Adrenal gland (tissue), 12 donors: ENCODE data around the gene KIRREL3. TPM values are rescaled to one million over a fixed set of nuclear protein-coding genes. Genes with fewer than 3 reads are reported as not detected.

Source experiments
- DNase-seq, 7 donors: peaks; one replicate each; pipeline ENCODE4 v3.0.0-alpha.2; 2019 to 2020
- H3K27ac ChIP-seq, 5 donors: fragments of 200-600 bp; sonication (generic) in 4 of 5; 1 replicate in 3 of 5; 2 replicates in 2 of 5; pipeline versions ENCODE4 v1.5.1 to v1.8.0; 2016 to 2020; ENCODE audit warnings: mild to moderate bottlenecking in 1 of 5
- H3K27me3 ChIP-seq: fragments of 200-600 bp; 2 replicates; pipeline ENCODE4 v1.8.0; 2021
- H3K36me3 ChIP-seq, 2 donors: fragments of 200-600 bp; replicated peaks in 1 of 2; 1 replicate in 1 of 2; 2 replicates in 1 of 2; pipeline versions ENCODE4 v1.5.1 to v1.8.0; 2018 to 2022
- H3K4me1 ChIP-seq, 2 donors: fragments of 200-600 bp; replicated peaks in 1 of 2; 1 replicate in 1 of 2; 2 replicates in 1 of 2; pipeline versions ENCODE4 v1.5.1 to v1.8.0; 2018 to 2021
- H3K4me3 ChIP-seq, 4 donors: fragments of 200-600 bp; sonication (generic) in 3 of 4; one replicate each; pipeline ENCODE4 v1.5.1; 2016 to 2018
- H3K9me3 ChIP-seq, 3 donors: fragments of 200-600 bp; sonication (generic) in 1 of 3; replicated peaks in 1 of 3; 1 replicate in 2 of 3; 2 replicates in 1 of 3; pipeline versions ENCODE4 v1.5.1 to v1.8.0; 2016 to 2021
- CTCF ChIP-seq, 6 experiments: fragments of 450-650 bp in 4 of 6; fragments of 200-600 bp in 2 of 6; sonication (generic) in 1 of 6; IDR thresholded peaks; 1 replicate in 5 of 6; 2 replicates in 1 of 6; pipeline versions ENCODE4 v1.5.1 to v1.8.0; 2016 to 2021; ENCODE audit warnings: antibody characterized with exemption in 6 of 6, mild to moderate bottlenecking in 2 of 6, moderate library complexity in 1 of 6
- POLR2A ChIP-seq, 2 donors: fragments of 450-650 bp; IDR thresholded peaks; one replicate each; pipeline ENCODE4 v1.6.1; 2017; ENCODE audit warnings: antibody characterized with exemption in 2 of 2, mild to moderate bottlenecking in 2 of 2, moderate library complexity in 1 of 2
- WGBS, 4 donors: extraction: QIAGEN DNeasy Blood & Tissue Kit in 2 of 4; methylation state at CpG; one replicate each; pipeline versions ENCODE4 v1.1.5 to v1.1.7; 2013 to 2017; 5-methylcytosine and 5-hydroxymethylcytosine counted together
- intact Hi-C, 2 donors: fragments of 100-400 bp; cut with DNase I; formaldehyde crosslinking; loops; one replicate each; pipeline versions ENCODE4 v1.14.1 to v1.15.0; 2022 to 2023
- polyA plus RNA-seq, 3 donors: library from polyadenylated mRNA; stranded (reverse); fragments of 200-250 nt in 2 of 3; fragments of 350-450 nt in 1 of 3; fragmentation: Illumina TruSeq in 1 of 3; extraction: RNeasy Lipid Tissue Mini Kit (QIAGEN cat#74804) in 1 of 3; gene quantifications; one replicate each; pipeline ENCODE4 v1.2.3, GENCODE V29; 2013 to 2014
- total RNA-seq, 9 donors: library from RNA; depleted of rRNA in 4 of 9; stranded (reverse); fragments of >200 nt in 4 of 9; fragments of 120-200 nt in 1 of 9; fragmentation: NEBNext Ultra II Directional in 1 of 9; extraction: Animal tissue kit (Norgen Biotek cat#: 25700) in 1 of 9; gene quantifications; one replicate each; pipeline versions ENCODE4 v1.1.0 to v1.2.4, GENCODE V29; 2013 to 2023
- donor health status: healthy with polysubstance abuse.
- donor health status: Bipolar disorder and iron deficiency.
- donor health status: DM: yes; HTN: yes; CAD: no.
- donor health status: DM: no; HTN: no; CAD: no.
- donor health status: DM: no; HTN: no; CAD: no.
- donor health status: DM: yes; HTN: yes; CAD: no.

The KIRREL3 gene
- total and polyA plus RNA-seq, 12 donors, result 0.07 to 4.1 (median 0.64) TPM; not detected in 1

DNA sequence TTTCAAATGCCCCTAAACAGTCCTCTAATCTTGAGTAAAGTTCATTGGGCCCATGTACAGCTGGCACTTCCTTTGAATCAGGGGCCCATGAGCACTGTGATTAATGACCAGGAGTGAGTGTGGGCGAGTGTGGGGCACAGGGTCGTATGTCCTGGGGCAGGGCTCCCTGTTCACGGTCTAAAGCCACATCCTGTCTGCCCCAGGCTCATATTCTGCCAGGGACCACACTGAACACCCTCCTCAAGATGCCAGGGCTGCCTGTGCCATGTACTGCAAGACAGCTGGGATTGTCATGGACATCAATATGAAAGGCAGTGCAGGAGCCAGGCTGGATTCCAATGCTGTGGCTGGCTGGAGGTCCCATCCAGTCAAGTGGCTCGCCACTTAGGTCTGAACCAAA is 130.5 kb downstream of the KIRREL3 start:
- 41 to 59% (median 55%) methylated on average over 3 to 4 of the region's 4 CpGs for WGBS, 4 donors
- Histone ChIP-seq H3K4me3 (no peak overlapping the region), H3K36me3 (no peaks in the 10 kb centered on the region), H3K4me1 (no peaks in the 10 kb centered on the region), H3K27me3 (no peaks in the 10 kb centered on the region), H3K9me3 (no peaks in the 10 kb centered on the region), H3K27ac (no peak overlapping the region)
- TF ChIP-seq POLR2A (IDR thresholded peaks at IDR 0.05) (no peak), CTCF (IDR thresholded peaks at IDR 0.05) (no peak)
- intact Hi-C loops, result no loop called here
- no peak for DNase-seq

GRCh38 chr11:126868741-126869140 is 131.8 kb downstream of the KIRREL3 start:
- no peaks in the 10 kb centered on the region for H3K4me1 ChIP-seq
- no peak overlapping the region for H3K27ac ChIP-seq
- WGBS, 4 donors, result 60 to 88% (median 82%) methylated on average over 1 of the region's 1 CpG

DNA sequence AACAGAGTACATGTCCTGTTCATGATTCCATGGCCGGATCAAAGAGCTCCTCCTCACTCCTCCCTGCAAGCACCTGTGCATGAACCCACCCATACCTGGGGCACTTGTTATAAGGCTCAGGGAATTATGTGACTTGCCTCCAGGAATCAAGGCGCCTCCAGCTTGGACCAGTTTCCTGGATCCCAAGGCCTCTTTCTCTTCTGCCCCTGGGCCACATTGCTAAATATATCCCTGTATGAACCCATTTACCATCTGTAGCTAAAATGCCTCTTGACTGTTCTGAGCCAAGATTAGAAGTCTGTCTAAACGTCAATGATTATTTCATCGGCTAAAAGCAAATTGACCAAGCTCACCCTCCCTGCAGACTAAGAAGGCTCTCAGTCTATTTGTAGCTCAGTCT is 135.6 kb downstream of the KIRREL3 start:
- intact Hi-C loops, result no loop called here
- H3K4me1 ChIP-seq, result no peaks in the 10 kb centered on the region
- no peaks in the 10 kb centered on the region for H3K27me3 ChIP-seq
- H3K36me3 ChIP-seq, result no peaks in the 10 kb centered on the region
- no peak overlapping the region for H3K27ac ChIP-seq
- whole genome bisulfite sequencing, 4 donors, result 80 to 87% (median 84%) methylated on average over 4 of the region's 4 CpGs
- TF ChIP-seq POLR2A (IDR thresholded peaks at IDR 0.05), result no peak
- TF ChIP-seq CTCF (IDR thresholded peaks at IDR 0.05), result no peak
- no peak overlapping the region for H3K4me3 ChIP-seq
- DNase-seq, result no peak
- no peaks in the 10 kb centered on the region for H3K9me3 ChIP-seq

More at GRCh38 chr11:126868741-126869140, 131.8 kb downstream of the KIRREL3 start:
- no peaks in the 10 kb centered on the region for H3K9me3 ChIP-seq
- no peak overlapping the region for H3K4me3 ChIP-seq
- H3K27me3 ChIP-seq, result no peaks in the 10 kb centered on the region
- no peaks in the 10 kb centered on the region for H3K36me3 ChIP-seq
- intact Hi-C loops, result no loop called here
- DNase-seq, result no peak
- TF ChIP-seq CTCF (IDR thresholded peaks at IDR 0.05) (no peak), POLR2A (IDR thresholded peaks at IDR 0.05) (no peak)

- Histone ChIP-seq H3K9me3 (no peaks in the 10 kb centered on the region), H3K27ac (no peak overlapping the region), H3K36me3 (no peaks in the 10 kb centered on the region), H3K4me3 (no peak overlapping the region), H3K4me1 (no peaks in the 10 kb centered on the region), H3K27me3 (no peaks in the 10 kb centered on the region)
- no peak for DNase-seq
- intact Hi-C loops, result no loop called here
- TF ChIP-seq CTCF (IDR thresholded peaks at IDR 0.05) (no peak), POLR2A (IDR thresholded peaks at IDR 0.05) (no peak)
- 69 to 88% (median 73%) methylated on average over 20 to 21 of the region's 21 CpGs for WGBS, 4 donors
Observed at GRCh38 chr11:126863294-126863997, 137.1 kb downstream of the KIRREL3 start.
